HepG2 (cell line): ENCODE data around the gene LRIT1. TPM values are rescaled to one million over a fixed set of nuclear protein-coding genes. Genes with fewer than 3 reads are reported as not detected.

Experiments used
- ATAC-seq: fragments of 200-7000 bp; cut with Tn5 transposase; 3 replicates; pipeline ENCODE4 v1.9.1; 2020; ENCODE audit warnings: mild to moderate bottlenecking, moderate library complexity
- BruUV-seq: library from RNA; stranded (reverse); fragments of 400-500 nt; replicated peaks from 2 replicates; lab custom pipeline; 2021; lab: Mats Ljungman, UMichigan
- CTCF ChIA-PET: fragments of 300-600 bp; formaldehyde crosslinking; extraction: SDS; loops from one replicate; lab custom pipeline; 2021; ENCODE audit warnings: low total read pairs, inconsistent platforms, low intra/inter-chr PET ratio; lab: Yijun Ruan, JAX
- POLR2A ChIA-PET: fragments of 350-600 bp; sonication (Branson Sonifier 250); formaldehyde crosslinking; loops from one replicate; lab custom pipeline; 2020; ENCODE audit warnings: antibody characterized with exemption, inconsistent platforms; lab: Yijun Ruan, JAX
- DNase-seq: peaks from one replicate; pipeline ENCODE4 v3.0.0-alpha.2; 2015; ENCODE audit warnings: low spot score
- FAIRE-seq: peaks from 3 replicates; lab custom pipeline; 2011; peaks lifted over from hg19 to GRCh38; lab: Jason Lieb, UNC
- H2AFZ ChIP-seq: one replicate; pipeline ENCODE4 v1.6.1; 2011; ENCODE audit warnings: low read length, inconsistent platforms
- H3K27ac ChIP-seq: fragments of 300-600 bp; 3 replicates; pipeline ENCODE4 v1.8.0; 2011; ENCODE audit warnings: mixed run types, mild to moderate bottlenecking, mixed read lengths, low read length, inconsistent platforms; ENCODE audit not compliant: insufficient read depth; ENCODE audit errors: extremely low read length
- H3K27me3 ChIP-seq, 2 experiments: fragments of 200-600 bp in 1 of 2; 2 replicates in 1 of 2; 3 replicates in 1 of 2; pipeline versions ENCODE4 v1.6.0 to v1.8.0; 2011; ENCODE audit warnings: low read length in 2 of 2, mild to moderate bottlenecking in 2 of 2, moderate library complexity in 2 of 2, inconsistent platforms in 1 of 2; ENCODE audit not compliant: insufficient read depth in 2 of 2, control insufficient read depth in 1 of 2
- H3K36me3 ChIP-seq, 2 experiments: fragments of 200-600 bp in 1 of 2; replicated peaks in 1 of 2; 2 replicates in 1 of 2; 3 replicates in 1 of 2; pipeline versions ENCODE4 v1.5.1 to v1.8.0; 2011; ENCODE audit warnings: low read length in 2 of 2, inconsistent platforms in 1 of 2; ENCODE audit not compliant: insufficient read depth in 2 of 2, control insufficient read depth in 1 of 2
- H3K4me1 ChIP-seq: 2 replicates; pipeline ENCODE4 v1.5.1; 2012; ENCODE audit warnings: low read length, inconsistent platforms; ENCODE audit not compliant: insufficient read depth
- H3K4me2 ChIP-seq: 2 replicates; pipeline ENCODE4 v1.6.0; 2011; ENCODE audit warnings: low read depth, low read length, inconsistent platforms
- H3K4me3 ChIP-seq, 3 experiments: fragments of 200-600 bp in 1 of 3; sonication (generic), shearing (Covaris generic) in 1 of 3; replicated peaks in 1 of 3; 2 replicates each; pipeline ENCODE4 v1.5.1; 2011 to 2016; ENCODE audit warnings: low read length in 3 of 3, inconsistent platforms in 2 of 3, low read depth in 2 of 3, mild to moderate bottlenecking in 2 of 3, control low read depth in 1 of 3, mixed read lengths in 1 of 3; ENCODE audit not compliant: insufficient read depth in 1 of 3
- H3K79me2 ChIP-seq: one replicate; pipeline ENCODE4 v1.6.1; 2011; ENCODE audit warnings: low read length, inconsistent platforms; ENCODE audit not compliant: insufficient read depth
- H3K9ac ChIP-seq: 2 replicates; pipeline ENCODE4 v1.6.0; 2011; ENCODE audit warnings: mild to moderate bottlenecking, low read depth, low read length, inconsistent platforms; ENCODE audit not compliant: insufficient read depth
- H3K9me3 ChIP-seq: 2 replicates; pipeline ENCODE4 v1.5.1; 2012; ENCODE audit warnings: mild to moderate bottlenecking, low read length
- H4K20me1 ChIP-seq: 2 replicates; pipeline ENCODE4 v1.6.0; 2011; ENCODE audit warnings: inconsistent platforms, mild to moderate bottlenecking, low read length, moderate library complexity; ENCODE audit not compliant: insufficient read depth
- AGO1 ChIP-seq: fragments of 200-400 bp; formaldehyde crosslinking; IDR thresholded peaks from 2 replicates; pipeline ENCODE4 v1.6.1; 2017; ENCODE audit warnings: mild to moderate bottlenecking, low read depth, low read length, moderate library complexity; ENCODE audit not compliant: poor library complexity, severe bottlenecking
- AKAP8 ChIP-seq: sonication (generic); formaldehyde crosslinking; IDR thresholded peaks from 2 replicates; pipeline ENCODE4 v1.5.1; 2020; ENCODE audit warnings: mild to moderate bottlenecking, missing genetic modification reagents
- BHLHE40 ChIP-seq: IDR thresholded peaks from 2 replicates; pipeline ENCODE4 v1.6.1; 2011; ENCODE audit warnings: low read length, improper control_type of control experiment
- BRCA1 ChIP-seq: sonication (generic); formaldehyde crosslinking; IDR thresholded peaks from 2 replicates; pipeline ENCODE4 v1.4.0; 2020; ENCODE audit warnings: missing genetic modification reagents
- EEA1 ChIP-seq: sonication (generic); formaldehyde crosslinking; IDR thresholded peaks from 2 replicates; pipeline ENCODE4 v1.5.1; 2020; ENCODE audit warnings: mild to moderate bottlenecking, missing genetic modification reagents, borderline replicate concordance
- EED ChIP-seq: sonication (generic); formaldehyde crosslinking; IDR thresholded peaks from 2 replicates; pipeline ENCODE4 v1.5.0; 2020; ENCODE audit warnings: mild to moderate bottlenecking, missing genetic modification reagents
- ELF3 ChIP-seq: IDR thresholded peaks from 2 replicates; pipeline ENCODE4 v1.6.1; 2016; ENCODE audit warnings: missing genetic modification reagents, missing compliant biosample characterization
- FOXJ3 ChIP-seq: sonication (generic); formaldehyde crosslinking; IDR thresholded peaks from 2 replicates; pipeline ENCODE4 v1.4.0; 2020; ENCODE audit warnings: missing genetic modification reagents, mild to moderate bottlenecking, borderline replicate concordance
- HDAC6 ChIP-seq: fragments of 200-600 bp; sonication (generic); IDR thresholded peaks from 2 replicates; pipeline ENCODE4 v1.7.0; 2017; ENCODE audit warnings: mild to moderate bottlenecking, antibody characterized with exemption, low read length, low read depth
- HNRNPL ChIP-seq: fragments of 200-400 bp; formaldehyde crosslinking; IDR thresholded peaks from 2 replicates; pipeline ENCODE4 v1.6.1; 2017; ENCODE audit warnings: mild to moderate bottlenecking, low read depth, low read length
- NFIB ChIP-seq: sonication (generic); formaldehyde crosslinking; IDR thresholded peaks from 2 replicates; pipeline ENCODE4 v1.9.0; 2021; ENCODE audit warnings: missing genetic modification reagents, mild to moderate bottlenecking, borderline replicate concordance
- RCOR2 ChIP-seq: IDR thresholded peaks from 2 replicates; pipeline ENCODE4 v1.6.1; 2016; ENCODE audit warnings: missing biosample characterization, missing genetic modification reagents
- RNF2 ChIP-seq: fragments of 450-650 bp; conservative IDR thresholded peaks from 2 replicates; pipeline ENCODE4 v1.6.1; 2016; ENCODE audit warnings: low read depth
- SOX6 ChIP-seq, 2 experiments: fragments of 450-650 bp in 1 of 2; sonication (generic) in 1 of 2; formaldehyde crosslinking in 1 of 2; IDR thresholded peaks; 2 replicates each; pipeline versions ENCODE4 v1.4.0 to v1.6.1; 2017 to 2020; ENCODE audit warnings: antibody characterized with exemption in 1 of 2, mild to moderate bottlenecking in 1 of 2, missing genetic modification reagents in 1 of 2
- ZNF256 ChIP-seq: sonication (generic); formaldehyde crosslinking; conservative IDR thresholded peaks from 2 replicates; pipeline ENCODE4 v1.4.0; 2020; ENCODE audit warnings: missing genetic modification reagents
- ZNF777 ChIP-seq: sonication (generic); formaldehyde crosslinking; IDR thresholded peaks from 2 replicates; pipeline ENCODE4 v1.4.0; 2020; ENCODE audit warnings: missing genetic modification reagents
- WGBS: methylation state at CpG from one replicate; pipeline ENCODE4 v1.1.6; 2017; ENCODE audit warnings: low lambda C conversion rate; 5-methylcytosine and 5-hydroxymethylcytosine counted together
- in situ Hi-C: cut with HindIII; loops from 2 replicates; pipeline ENCODE4 v1.10.0; 2017; ENCODE audit warnings: low pct_unique_long_range_greater_than_20kb; ENCODE audit not compliant: extremely low pct_ligation_motif_present
- intact Hi-C: fragments of 100-400 bp; cut with micrococcal nuclease; formaldehyde crosslinking; loops from one replicate; pipeline ENCODE4 v1.10.0; 2022; ENCODE audit not compliant: unreplicated experiment
- polyA plus RNA-seq, 8 experiments: library from polyadenylated mRNA; depleted of rRNA in 3 of 8; stranded (reverse) in 7 of 8; unstranded in 1 of 8; fragments of >200 nt; fragmentation: Illumina TruSeq in 4 of 8; extraction: Trizol in 4 of 8; gene quantifications; 2 replicates each; pipeline versions ENCODE4 v1.2.1 to v1.2.3, GENCODE V29; 2011 to 2016; ENCODE audit warnings: low read depth in 4 of 8, missing spikeins in 1 of 8, mixed read lengths in 1 of 8; ENCODE audit not compliant: insufficient read depth in 1 of 8
- total RNA-seq, 5 experiments: library from RNA; depleted of rRNA; stranded (reverse); fragments of >200 nt; fragmentation: Illumina TruSeq; extraction: Trizol; gene quantifications; 2 replicates each; pipeline ENCODE4 v1.2.3, GENCODE V29; 2016; ENCODE audit warnings: low read depth in 1 of 5
- TF ChIP-seq, protein P1 (sequence below): sonication (generic); formaldehyde crosslinking; IDR thresholded peaks from 2 replicates; pipeline ENCODE4 v1.4.0; 2020; ENCODE audit warnings: missing genetic modification reagents, low read depth, mild to moderate bottlenecking, borderline replicate concordance
- TF ChIP-seq, protein P2 (sequence below): IDR thresholded peaks from 2 replicates; pipeline ENCODE4 v1.6.1; 2016; ENCODE audit warnings: missing biosample characterization, missing genetic modification reagents, low read depth

The LRIT1 gene
- total and polyA plus RNA-seq, 2 of the 13 experiments (the other 11 are each of a cell fraction or from before 2014, with no cell fraction given): not detected

DNA sequence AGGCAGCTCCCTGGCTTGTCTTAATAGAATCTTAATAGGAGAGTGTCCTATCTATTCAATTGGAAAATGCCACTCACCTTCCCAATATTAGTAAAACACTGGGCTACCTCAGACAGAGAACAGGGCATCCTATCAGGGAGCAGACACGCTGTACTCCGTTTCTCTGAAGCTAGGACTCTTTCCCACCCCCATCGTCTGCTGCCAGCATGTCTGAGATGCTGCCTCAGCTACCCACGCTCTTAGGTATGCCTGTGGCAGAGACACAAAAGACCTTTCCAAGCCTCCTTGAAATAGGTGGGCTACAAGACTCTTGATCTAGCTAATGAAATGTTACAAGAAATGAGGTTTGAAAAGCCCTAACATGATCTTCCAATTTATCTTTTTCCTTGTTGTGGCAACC lies 13.5 kb downstream of the LRIT1 start:
- no peaks in the 10 kb centered on the region for H3K9me3 ChIP-seq
- FAIRE-seq: no peak
- no peaks in the 10 kb centered on the region for H4K20me1 ChIP-seq
- H3K4me1 ChIP-seq: no peaks in the 10 kb centered on the region
- no peak overlapping the region for H3K9ac ChIP-seq
- TF ChIP-seq, protein P1, sequence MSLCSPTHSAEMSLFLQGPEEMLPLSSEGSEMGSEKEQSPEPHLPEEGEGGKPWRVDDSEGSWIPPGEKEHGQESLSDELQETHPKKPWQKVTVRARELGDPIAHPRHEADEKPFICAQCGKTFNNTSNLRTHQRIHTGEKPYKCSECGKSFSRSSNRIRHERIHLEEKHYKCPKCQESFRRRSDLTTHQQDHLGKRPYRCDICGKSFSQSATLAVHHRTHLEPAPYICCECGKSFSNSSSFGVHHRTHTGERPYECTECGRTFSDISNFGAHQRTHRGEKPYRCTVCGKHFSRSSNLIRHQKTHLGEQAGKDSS (CRISPR knock-in tag): no peak
- TF ChIP-seq EEA1 (CRISPR knock-in tag) (no peak), AGO1 (no peak), BHLHE40 (no peak), BRCA1 (no peak), ZNF777 (CRISPR knock-in tag) (no peak), AKAP8 (CRISPR knock-in tag) (no peak), FOXJ3 (CRISPR knock-in tag) (no peak), EED (CRISPR knock-in tag) (no peak), ELF3 (CRISPR knock-in tag) (no peak), SOX6 (IDR thresholded peaks at IDR 0.05) (no peak), SOX6 (CRISPR knock-in tag; IDR thresholded peaks at IDR 0.05) (no peak), NFIB (no peak), HDAC6 (no peak), ZNF256 (CRISPR knock-in tag) (no peak), HNRNPL (no peak), RCOR2 (CRISPR knock-in tag) (no peak), RNF2 (no peak)
- TF ChIP-seq, protein P2, sequence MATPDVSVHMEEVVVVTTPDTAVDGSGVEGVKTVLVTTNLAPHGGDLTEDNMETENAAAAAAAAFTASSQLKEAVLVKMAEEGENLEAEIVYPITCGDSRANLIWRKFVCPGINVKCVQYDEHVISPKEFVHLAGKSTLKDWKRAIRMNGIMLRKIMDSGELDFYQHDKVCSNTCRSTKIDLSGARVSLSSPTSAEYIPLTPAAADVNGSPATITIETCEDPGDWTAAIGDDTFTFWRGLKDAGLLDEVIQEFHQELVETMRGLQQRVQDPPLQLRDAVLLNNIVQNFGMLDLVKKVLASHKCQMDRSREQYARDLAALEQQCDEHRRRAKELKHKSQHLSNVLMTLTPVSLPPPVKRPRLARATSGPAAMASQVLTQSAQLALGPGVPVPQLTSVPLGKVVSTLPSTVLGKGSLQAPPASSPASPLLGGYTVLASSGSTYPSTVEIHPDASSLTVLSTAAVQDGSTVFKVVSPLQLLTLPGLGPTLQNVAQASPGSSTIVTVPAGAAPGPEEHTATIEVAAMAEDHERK: no peak
- TF ChIP-seq, all 625 proteins: peak for 0
- intact Hi-C loops: no loop called here
- 2% methylated on average over 4 of the region's 4 CpGs for whole genome bisulfite sequencing
- H2AFZ ChIP-seq: no peak overlapping the region
- BruUV-seq: no TSS peak
- no peak overlapping the region for H3K27ac ChIP-seq
- in situ Hi-C loops: no loop called here
- no peak overlapping the region for H3K4me2 ChIP-seq
- no peaks in the 10 kb centered on the region for H3K79me2 ChIP-seq
- no peak for DNase-seq
- no peaks in the 10 kb centered on the region for H3K36me3 ChIP-seq
- ATAC-seq: no peak
- H3K27me3 ChIP-seq: peaks cover 0 to 17% of the 10 kb centered on the region in 2 experiments; a peak in 2 of 5 replicates
- H3K4me3 ChIP-seq: no peak overlapping the region
- CTCF ChIA-PET: no interaction called here
- POLR2A ChIA-PET: no interaction called here
